GM23248 (cell line): Measurements from ENCODE around the gene NBR1.
"Not testable (repeated sequence)": the region's sequence is repeated elsewhere in the genome, so short reads cannot be mapped to it uniquely, and the experiment has no call there.

Experiments
- EZH2 ChIP-seq: fragments of 200-600 bp; sonication (generic); IDR thresholded peaks from 2 replicates; pipeline ENCODE4 v1.6.1; 2018; ENCODE audit warnings: antibody characterized with exemption, mild to moderate bottlenecking; ENCODE audit not compliant: insufficient read depth, poor library complexity, severe bottlenecking
- EZH2phosphoT487 ChIP-seq: fragments of 200-600 bp; sonication (generic); IDR thresholded peaks from 2 replicates; pipeline ENCODE4 v1.6.1; 2018; ENCODE audit warnings: antibody characterized with exemption, moderate library complexity, mild to moderate bottlenecking, low read depth; ENCODE audit not compliant: insufficient read depth

DNA sequence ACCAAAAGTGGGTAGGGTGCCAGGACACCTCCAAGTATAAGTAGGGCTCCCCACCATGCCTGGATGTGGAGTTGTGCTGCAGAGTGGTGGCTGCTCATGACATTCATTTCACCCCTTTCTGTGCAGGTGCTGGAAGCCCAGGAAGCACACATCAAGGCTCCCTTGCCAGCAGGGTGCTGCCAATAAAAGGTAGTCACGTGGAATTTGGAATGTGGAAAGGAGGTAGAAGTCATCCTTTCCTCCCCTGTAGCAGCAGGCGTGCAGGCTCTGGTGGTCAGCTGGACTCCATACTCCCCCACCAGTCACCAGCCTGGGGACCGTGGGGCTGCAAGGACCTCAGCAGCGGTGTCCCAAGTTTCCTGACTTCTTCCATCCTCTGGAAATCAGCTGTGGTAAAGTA lies 32.5 kb upstream of the NBR1 start:
- TF ChIP-seq EZH2phosphoT487, EZH2: not testable (repeated sequence)
